ENCODE data around the gene ABHD1. TPM values are rescaled to one million over a fixed set of nuclear protein-coding genes. Genes with fewer than 3 reads are reported as not detected.

ABHD1 gene
- total RNA-seq, 2 donors from 2014 or later = 0.34 TPM; not detected in 1

DNA sequence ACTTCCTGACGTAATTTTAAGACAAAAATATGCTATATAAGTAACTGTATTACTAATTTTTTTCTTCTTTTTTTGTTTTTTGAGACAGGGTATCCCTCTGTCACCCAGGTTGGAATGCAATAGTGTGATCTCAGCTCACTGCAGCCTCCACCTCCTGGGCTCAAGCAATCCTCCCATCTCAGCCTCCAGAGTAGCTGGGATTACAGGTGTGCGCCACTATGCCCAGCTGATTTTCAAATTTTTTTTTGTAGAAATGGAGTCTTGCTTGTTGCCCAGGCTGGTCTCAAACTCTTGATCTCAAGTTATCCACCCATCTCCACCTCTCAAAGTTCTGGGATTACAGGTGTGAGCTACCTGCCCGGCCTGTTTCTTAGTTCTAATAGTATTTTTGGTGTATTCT, 54.9 kb downstream of the ABHD1 start:
- no peak for ATAC-seq
- intact Hi-C loops (cut with DNase I, micrococcal nuclease) = no loop called here
- DNase-seq = no peak

DNA sequence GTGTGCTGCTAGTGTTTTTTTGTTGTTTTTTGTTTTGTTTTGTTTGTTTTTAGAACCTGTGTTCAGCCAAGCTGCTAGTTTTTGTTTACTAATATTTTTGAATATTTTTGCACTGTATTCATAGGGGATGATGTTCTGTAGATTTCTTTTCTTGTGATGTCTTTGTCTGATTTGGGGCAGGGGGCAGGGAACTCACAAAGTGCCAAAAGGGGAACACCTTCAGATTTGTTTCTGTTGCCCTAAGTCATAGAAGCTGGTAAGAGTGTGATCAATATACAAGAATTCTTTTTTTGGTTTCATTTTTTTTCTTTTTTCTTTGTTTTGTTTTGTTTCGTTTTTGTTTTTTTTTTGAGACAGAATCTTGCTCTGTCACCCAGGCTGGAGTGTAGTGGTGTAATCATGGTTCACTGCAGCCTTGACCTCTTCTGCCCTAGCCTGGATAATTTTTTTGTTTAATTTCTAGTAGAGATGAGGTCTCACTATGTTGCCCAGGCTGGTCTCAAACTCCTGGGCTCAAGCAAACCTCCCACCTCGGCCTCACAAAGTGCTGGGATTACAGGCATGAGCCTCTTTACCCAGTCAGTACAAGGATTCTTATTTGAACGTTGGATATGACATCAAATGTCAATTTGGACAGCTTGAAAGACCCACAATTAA, 55.9 kb downstream of the ABHD1 start:
- no peak for ATAC-seq
- intact Hi-C loops (cut with DNase I, micrococcal nuclease) = no loop called here
- DNase-seq = no peak

Other genes starting within 250 kb of the ABHD1 start
- gene MAPRE3, start 153.2 kb upstream of the ABHD1 start, total RNA-seq = 10 to 100 TPM; 27.9 to 31.4 TPM
- 10 to 100 TPM; 70.2 to 89.7 TPM for gene TMEM214, start 90.8 kb upstream of the ABHD1 start, total RNA-seq
- 10 to 100 TPM; 14.7 to 16.1 TPM for gene AGBL5, start 72.1 kb upstream of the ABHD1 start, total RNA-seq
- gene OST4, start 52.2 kb upstream of the ABHD1 start, total RNA-seq = 100 to 1,000 TPM; 243 to 278 TPM
- 10 to 100 TPM in 1 of 2 donors, 1 to 10 TPM in 1; 8.4 to 41.6 TPM for gene EMILIN1, start 45.2 kb upstream of the ABHD1 start, total RNA-seq
- gene KHK, start 37.0 kb upstream of the ABHD1 start, total RNA-seq = 10 to 100 TPM in 1 of 2 donors, 1 to 10 TPM in 1; 8.8 to 13.4 TPM
- gene CGREF1, start 4.7 kb upstream of the ABHD1 start, total RNA-seq = 1 to 10 TPM in 1 of 2 donors, under 1 TPM in 1; 0.53 to 3.8 TPM
- 10 to 100 TPM; 40.8 to 44.7 TPM for gene PREB, start 10.8 kb downstream of the ABHD1 start, total RNA-seq
- gene PRR30, start 15.6 kb downstream of the ABHD1 start, total RNA-seq = not detected
- not detected for gene TCF23, start 25.2 kb downstream of the ABHD1 start, total RNA-seq
- 10 to 100 TPM; 75.3 to 98.2 TPM for gene ATRAID, start 88.2 kb downstream of the ABHD1 start, total RNA-seq
- gene SLC5A6, start 88.5 kb downstream of the ABHD1 start, total RNA-seq = 10 to 100 TPM; 20.6 to 30.5 TPM
- 10 to 100 TPM; 13.9 to 23.7 TPM for gene CAD, start 93.6 kb downstream of the ABHD1 start, total RNA-seq
- not detected for gene SLC30A3, start 139.2 kb downstream of the ABHD1 start, total RNA-seq
- not detected for gene DNAJC5G, start 151.6 kb downstream of the ABHD1 start, total RNA-seq
- gene TRIM54, start 158.6 kb downstream of the ABHD1 start, total RNA-seq = under 1 TPM in 1 of 2 donors, not detected in 1; 0.14 TPM
- under 1 TPM; 0.52 to 0.56 TPM for gene UCN, start 184.6 kb downstream of the ABHD1 start, total RNA-seq
- 10 to 100 TPM; 26.6 to 32.4 TPM for gene MPV17, start 199.3 kb downstream of the ABHD1 start, total RNA-seq
- gene GTF3C2, start 232.9 kb downstream of the ABHD1 start, total RNA-seq = 10 to 100 TPM; 50.6 to 62.5 TPM
- gene EIF2B4, start 246.5 kb downstream of the ABHD1 start, total RNA-seq = 10 to 100 TPM; 33.2 to 36.6 TPM
- gene SNX17, start 246.8 kb downstream of the ABHD1 start, total RNA-seq = 10 to 100 TPM; 85.2 to 85.5 TPM